GM21619 (cell line): ENCODE data around the gene NMD3.
"Not testable (repeated sequence)": the region's sequence is repeated elsewhere in the genome, so short reads cannot be mapped to it uniquely, and the experiment has no call there.

Experiments
- ATAC-seq: cut with Tn5 transposase; IDR thresholded peaks from one replicate; pipeline ENCODE4 v1.9.1; 2021; ENCODE audit not compliant: unreplicated experiment

Gene NMD3

DNA sequence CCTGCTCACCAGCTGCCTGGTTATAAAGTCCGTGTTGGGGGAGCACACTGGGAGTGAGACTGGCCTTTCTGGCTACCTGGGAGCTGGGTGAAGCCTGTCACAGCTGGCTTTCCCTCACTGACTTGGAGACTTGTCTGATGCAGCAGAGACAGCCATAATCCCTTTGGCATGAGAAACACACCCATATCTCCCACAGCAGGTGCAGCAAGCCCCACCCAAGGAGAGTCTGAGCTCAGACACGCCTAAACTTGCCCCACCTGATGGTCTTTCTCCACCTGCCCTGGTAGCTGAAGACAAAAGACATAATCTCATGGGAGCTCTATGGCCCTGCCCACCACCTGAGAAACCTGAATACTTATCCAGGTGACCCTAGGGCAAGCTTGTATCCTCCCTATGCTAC lies 54.8 kb downstream of the NMD3 start:
- ATAC-seq: no peak

DNA sequence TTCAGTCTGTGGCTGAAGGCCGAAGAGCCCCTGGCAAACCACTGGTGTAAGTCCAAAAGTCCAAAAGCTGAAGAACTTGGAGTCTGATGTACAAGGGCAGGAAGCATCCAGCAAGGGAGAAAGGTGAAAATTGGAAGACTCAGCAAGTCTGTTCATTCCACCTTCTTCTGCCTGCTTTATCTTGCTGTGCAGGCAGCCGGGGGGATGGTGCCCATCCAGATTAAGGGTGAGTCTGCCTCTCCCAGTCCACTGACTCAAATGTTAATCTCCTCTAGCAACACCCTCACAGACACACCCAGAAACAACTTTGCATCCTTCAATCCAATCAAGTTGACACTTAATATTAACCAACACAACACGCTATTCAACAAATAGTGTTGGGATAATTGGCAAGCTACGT lies 61.3 kb downstream of the NMD3 start:
- ATAC-seq: not testable (repeated sequence)

DNA sequence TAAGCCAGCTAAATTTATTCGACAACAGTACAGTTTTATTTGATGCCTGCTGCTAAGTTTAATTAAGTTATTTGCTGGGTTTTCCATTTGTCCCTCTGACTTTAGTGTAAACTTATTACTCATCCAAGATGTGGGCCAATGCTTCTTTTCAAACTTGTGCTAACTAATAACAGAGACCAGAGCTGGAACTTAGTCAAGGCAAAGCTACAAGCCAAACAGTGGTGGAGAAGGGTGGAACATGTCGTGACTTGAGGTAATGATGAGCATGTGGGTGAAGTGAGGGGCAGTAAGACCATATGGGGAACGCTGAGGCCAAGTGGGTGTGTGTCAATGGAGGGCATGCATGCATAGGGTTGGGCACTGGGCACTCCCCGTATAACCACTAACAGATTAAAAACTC lies 63.9 kb downstream of the NMD3 start:
- no peak for ATAC-seq

DNA sequence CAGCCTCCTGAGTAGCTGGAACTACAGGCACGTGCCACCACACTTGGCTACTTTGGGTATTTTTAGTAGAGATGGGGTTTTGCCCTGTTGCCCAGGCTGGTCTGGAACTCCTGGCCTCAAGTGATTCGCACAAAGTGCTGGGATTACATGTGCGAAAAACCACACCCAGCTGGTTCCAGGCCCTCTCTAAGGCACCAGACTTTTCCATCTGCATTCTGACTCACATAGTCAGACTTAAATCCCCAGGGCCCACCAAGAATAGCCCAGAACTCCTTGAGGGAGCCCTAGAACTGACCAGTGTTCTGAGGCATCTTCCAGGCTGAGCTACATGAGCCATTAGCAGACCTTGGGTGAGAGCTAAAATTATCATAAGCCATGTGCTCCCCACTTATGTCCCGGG lies 68.1 kb downstream of the NMD3 start:
- no peak for ATAC-seq

DNA sequence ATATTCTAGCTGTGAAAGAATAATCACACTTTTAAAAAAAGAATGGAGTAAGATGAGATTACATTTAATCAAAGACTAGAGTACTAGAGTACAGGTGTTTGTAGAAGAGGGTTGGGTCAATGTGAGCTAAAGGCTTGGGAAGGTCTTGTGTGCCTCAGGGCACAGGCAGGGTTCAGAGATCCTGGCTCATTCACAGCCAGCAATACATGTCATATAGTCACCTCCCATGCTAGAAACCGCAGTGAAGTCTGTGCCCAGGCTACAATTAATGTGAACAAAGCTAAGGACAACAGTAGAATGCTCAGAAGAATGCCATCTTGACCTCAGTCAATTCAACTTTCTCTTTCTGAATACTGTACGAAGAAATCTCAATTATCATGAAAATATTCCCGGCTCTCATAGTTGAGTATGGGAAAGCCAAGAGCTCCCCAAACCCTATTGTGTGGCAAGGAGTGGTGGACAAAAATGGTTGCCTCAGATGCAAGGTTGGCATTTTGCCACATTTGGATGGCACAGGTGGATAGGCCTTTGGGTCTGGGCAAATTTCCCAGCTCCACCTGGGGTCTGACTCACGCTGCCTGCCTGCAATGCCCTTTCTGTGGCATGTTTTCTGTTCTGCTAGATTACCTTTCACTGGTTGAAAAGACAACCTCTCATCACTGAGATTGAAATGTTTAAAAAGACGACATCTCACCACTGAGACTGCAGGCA lies 70.2 kb downstream of the NMD3 start:
- no peak for ATAC-seq

DNA sequence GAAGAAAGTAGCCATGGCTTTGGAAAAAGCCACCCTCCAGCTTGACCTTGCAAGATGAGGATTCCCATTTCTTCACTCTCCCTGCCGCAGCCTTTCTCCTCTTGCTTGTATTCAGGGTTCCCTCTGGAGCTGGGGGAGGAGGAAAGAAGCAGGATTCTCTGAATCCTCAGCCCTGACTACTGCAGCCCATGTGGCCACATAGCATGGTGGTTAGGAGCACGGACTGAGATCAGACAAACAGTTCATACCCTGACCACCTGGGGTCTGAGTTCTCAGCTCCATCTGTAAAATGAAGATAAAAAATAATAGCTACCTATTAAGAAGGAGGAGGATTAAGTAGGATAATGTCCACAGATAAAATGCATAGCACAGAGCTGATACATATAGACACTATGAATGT lies 72.3 kb downstream of the NMD3 start:
- ATAC-seq: no peak

DNA sequence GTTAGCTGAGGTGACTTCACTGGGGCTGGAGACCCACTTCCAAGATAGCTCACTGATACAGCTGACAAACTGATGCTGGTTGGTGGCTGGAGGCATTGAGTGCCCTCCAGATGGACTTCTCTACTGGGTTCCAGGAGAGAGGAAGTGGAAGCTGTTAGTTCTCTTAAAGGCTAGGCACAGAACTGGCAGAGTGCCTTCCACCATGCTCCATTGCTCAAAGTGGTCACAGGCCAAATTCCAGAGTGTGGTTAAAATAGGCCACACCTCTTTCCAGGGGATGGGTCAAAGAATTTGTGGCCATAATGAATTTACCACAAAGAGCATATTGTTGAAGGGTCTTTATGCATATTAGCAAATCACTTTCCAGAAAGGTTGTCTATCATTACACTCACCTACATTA lies 74.2 kb downstream of the NMD3 start:
- no peak for ATAC-seq

DNA sequence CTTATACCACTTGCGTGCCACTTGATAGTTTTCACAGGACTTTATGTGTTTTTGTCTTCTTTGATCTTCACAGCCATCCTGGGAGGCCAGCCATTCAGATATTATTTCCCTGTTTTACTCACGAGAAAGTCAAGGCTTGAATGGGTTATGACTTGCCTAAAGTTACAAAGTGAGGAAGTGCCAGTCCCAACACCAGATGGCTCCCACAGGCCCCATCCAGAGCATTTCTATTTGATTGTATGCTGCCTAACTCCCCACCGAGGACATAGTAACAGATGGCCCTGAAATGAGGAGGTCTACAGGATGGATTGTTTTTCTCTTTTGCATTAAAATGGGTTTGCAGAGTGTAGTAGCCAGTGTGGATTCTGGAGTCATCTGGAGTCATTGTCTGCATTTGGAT lies 75.7 kb downstream of the NMD3 start:
- no peak for ATAC-seq
